ENCODE results near the gene ZNRF2. TPM values are rescaled to one million over a fixed set of nuclear protein-coding genes. Genes with fewer than 3 reads are reported as not detected.

ZNRF2 gene
- total and polyA plus RNA-seq, 2 of the 4 experiments (the other 2 are of a cell fraction): 0.31 to 0.54 TPM

DNA sequence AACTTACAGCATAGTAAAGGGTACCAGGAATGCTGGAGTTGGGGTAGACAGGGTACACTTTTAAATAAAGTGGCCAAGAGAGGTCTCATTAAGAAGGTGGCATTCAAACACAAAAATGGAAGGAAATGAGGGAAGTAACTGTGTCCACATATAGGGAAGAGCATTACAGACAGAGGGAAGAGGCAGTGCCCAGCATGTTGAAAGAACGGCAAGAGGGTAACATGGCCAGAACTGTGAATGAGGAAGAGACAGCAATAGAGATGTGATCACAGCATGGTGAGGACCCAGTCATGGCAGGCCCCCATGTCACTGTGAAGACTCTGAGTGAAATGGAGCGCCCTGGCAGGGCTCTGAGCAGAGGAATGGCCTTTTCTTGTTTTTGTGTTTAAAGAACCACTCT, 35.1 kb upstream of the ZNRF2 start:
- Histone ChIP-seq H3K27ac (ENCODE audit: insufficient read depth, low read length) (no peak overlapping the region), H2AK9ac (replicated peaks; ENCODE audit: low read depth, low read length, poor library complexity) (no peak overlapping the region), H3K23ac (ENCODE audit: low read depth, low read length) (no peak overlapping the region), H3K9ac (ENCODE audit: low read depth, low read length) (no peak overlapping the region), H2AFZ (replicated peaks; ENCODE audit: low read length, poor library complexity) (no peak overlapping the region), H3K9me3 (ENCODE audit: control insufficient read depth, insufficient read depth, low read length) (no peaks in the 10 kb centered on the region), H3K14ac (replicated peaks; ENCODE audit: low read depth, low read length) (no peak overlapping the region), H3K18ac (ENCODE audit: low read depth, low read length) (no peak overlapping the region), H2BK15ac (ENCODE audit: low read depth, low read length) (no peak overlapping the region), H3K56ac (ENCODE audit: extremely low read depth, insufficient read depth, low read length) (no peak overlapping the region), H3K4me1 (ENCODE audit: control insufficient read depth, insufficient read depth, low read length) (no peaks in the 10 kb centered on the region), H3K9me1 (ENCODE audit: insufficient read depth, low read length) (no peaks in the 10 kb centered on the region), H2BK120ac (ENCODE audit: low read depth, low read length) (no peak overlapping the region), H4K5ac (ENCODE audit: low read depth, low read length) (no peak overlapping the region), H3K79me1 (ENCODE audit: low read depth in 1 of 2, low read length in 2 of 2) (no peaks in the 10 kb centered on the region), H2BK5ac (ENCODE audit: low read depth, low read length, poor library complexity, severe bottlenecking) (no peak overlapping the region), H4K91ac (ENCODE audit: insufficient read depth, low read depth, low read length) (no peak overlapping the region), H3K4me2 (ENCODE audit: low read depth, low read length) (no peak overlapping the region), H3K27me3 (ENCODE audit: control insufficient read depth, insufficient read depth, low read length) (peaks cover 22% of the 10 kb centered on the region), H4K20me1 (ENCODE audit: insufficient read depth, low read length) (no peaks in the 10 kb centered on the region), H3K4me3 (ENCODE audit: insufficient read depth, low read depth, low read length) (no peak overlapping the region), H2BK20ac (ENCODE audit: low read depth, low read length) (no peak overlapping the region), H2AK5ac (ENCODE audit: low read depth, low read length) (no peak overlapping the region), H4K8ac (ENCODE audit: low read depth in 2 of 2, low read length in 2 of 2) (no peak overlapping the region), H3K36me3 (ENCODE audit: control insufficient read depth, insufficient read depth, low read length) (no peaks in the 10 kb centered on the region), H3K4ac (ENCODE audit: low read depth, low read length) (no peak overlapping the region)
- POLR2A ChIA-PET (ENCODE audit: unreplicated experiment): no interaction called here
- 83% methylated on average over 1 of the region's 2 CpGs; no CpG with 5 or more reads in 1 of the 2 experiments for WGBS, 2 experiments (ENCODE audit: extremely low coverage in 2 of 2, insufficient read length in 1 of 2)
- DNase-seq (no peak), ATAC-seq (ENCODE audit: low read depth) (no peak)
- in situ Hi-C loops (cut with MboI; ENCODE audit: low sequenced_read_pairs) (no loop called here), intact Hi-C loops (cut with micrococcal nuclease) (no loop called here), dilution Hi-C loops (cut with HindIII; ENCODE audit: low sequenced_read_pairs, unreplicated experiment) (no loop called here)
- CTCF ChIA-PET: no interaction called here
- no TSS peak for BruUV-seq (replicated peaks)
- TF ChIP-seq, protein P1, sequence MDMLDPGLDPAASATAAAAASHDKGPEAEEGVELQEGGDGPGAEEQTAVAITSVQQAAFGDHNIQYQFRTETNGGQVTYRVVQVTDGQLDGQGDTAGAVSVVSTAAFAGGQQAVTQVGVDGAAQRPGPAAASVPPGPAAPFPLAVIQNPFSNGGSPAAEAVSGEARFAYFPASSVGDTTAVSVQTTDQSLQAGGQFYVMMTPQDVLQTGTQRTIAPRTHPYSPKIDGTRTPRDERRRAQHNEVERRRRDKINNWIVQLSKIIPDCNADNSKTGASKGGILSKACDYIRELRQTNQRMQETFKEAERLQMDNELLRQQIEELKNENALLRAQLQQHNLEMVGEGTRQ (IDR thresholded peaks at IDR 0.05; ENCODE audit: low read depth, low read length): no peak
- TF ChIP-seq RFX5 (IDR thresholded peaks at IDR 0.05; ENCODE audit: low read depth, low read length): no peak
- no peak for TF ChIP-seq CHD1 (IDR thresholded peaks at IDR 0.05; ENCODE audit: low read depth, low read length)
- no peak for TF ChIP-seq MAZ (IDR thresholded peaks at IDR 0.05; ENCODE audit: borderline replicate concordance, low read depth, low read length)
- TF ChIP-seq MAFK (IDR thresholded peaks at IDR 0.05; ENCODE audit: low read depth, low read length): no peak

Measured in IMR-90 (cell line).